Activated CD8-positive, alpha-beta memory T cell treated with anti-CD3 and anti-CD28 coated beads for 24 hours (primary cell): ENCODE results near the gene OR7A10.
"Not testable (repeated sequence)": the region's sequence is repeated elsewhere in the genome, so short reads cannot be mapped to it uniquely, and the experiment has no call there.

ENCODE experiments used
- DNase-seq: peaks from one replicate; pipeline ENCODE4 v3.0.0-alpha.2; 2020

The OR7A10 gene

GRCh38 chr19:14792250-14792649 is 56.5 kb downstream of the OR7A10 start:
- not testable (repeated sequence) for DNase-seq
